HG02840 (cell line): ENCODE data around the gene CDYL2.

Experiments
- ATAC-seq: cut with Tn5 transposase; IDR thresholded peaks from one replicate; pipeline ENCODE4 v1.9.1; 2021; ENCODE audit warnings: mild to moderate bottlenecking, moderate library complexity, moderate number of reproducible peaks; ENCODE audit not compliant: unreplicated experiment, low FRiP score

Gene CDYL2

GRCh38 chr16:80608946-80609345 lies 195.5 kb downstream of the CDYL2 start:
- no peak for ATAC-seq

GRCh38 chr16:80607204-80607603 lies 197.2 kb downstream of the CDYL2 start:
- ATAC-seq, result no peak

DNA sequence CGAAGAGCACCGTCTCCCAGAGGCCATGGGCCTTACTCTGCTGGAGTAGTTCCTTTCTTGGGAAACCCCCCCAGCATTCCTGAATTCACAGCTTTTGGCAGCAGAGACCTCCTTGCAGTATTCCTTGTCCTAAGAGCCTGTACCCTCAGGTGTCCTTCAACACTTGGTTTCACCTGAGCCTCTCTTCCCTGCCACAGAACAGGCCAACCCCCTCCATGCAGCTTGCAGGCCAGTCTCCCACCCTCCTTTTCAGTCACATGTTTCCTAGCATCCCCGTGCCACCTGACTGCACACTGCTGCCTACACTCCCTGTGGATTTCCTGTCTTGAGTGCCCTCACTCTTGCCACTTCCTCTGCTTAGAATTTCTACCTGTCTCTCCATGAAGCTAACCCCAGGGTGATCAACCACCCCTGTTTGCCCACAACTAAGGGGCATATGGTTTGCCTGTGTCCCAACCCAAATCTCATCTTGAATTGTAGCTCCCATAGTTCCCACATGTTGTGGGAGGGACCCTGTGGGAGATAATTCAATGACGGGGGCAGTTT lies 198.1 kb downstream of the CDYL2 start:
- no peak for ATAC-seq

- no peak for ATAC-seq
These were observed 199.6 kb downstream of the CDYL2 start for GRCh38 chr16:80604600-80605355.

DNA sequence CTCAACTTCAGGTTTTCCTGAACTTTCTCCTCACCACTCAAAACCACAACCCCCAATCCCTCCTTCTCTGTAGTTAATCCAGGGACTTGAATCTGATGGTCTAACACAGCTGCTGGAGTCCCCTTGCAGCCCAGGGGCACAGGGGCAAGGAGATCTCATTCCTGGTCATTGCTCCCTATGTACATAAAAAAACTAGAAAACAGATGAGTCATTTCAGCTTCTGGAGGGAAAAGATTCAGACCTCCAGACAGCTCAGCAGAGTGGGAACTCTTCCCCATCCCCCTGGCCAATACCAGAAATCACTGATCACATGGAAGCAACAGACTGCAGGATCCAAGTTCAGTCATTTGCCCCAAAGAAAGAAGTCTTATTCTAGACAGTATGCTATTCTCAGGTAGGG lies 201.5 kb downstream of the CDYL2 start:
- no peak for ATAC-seq

DNA sequence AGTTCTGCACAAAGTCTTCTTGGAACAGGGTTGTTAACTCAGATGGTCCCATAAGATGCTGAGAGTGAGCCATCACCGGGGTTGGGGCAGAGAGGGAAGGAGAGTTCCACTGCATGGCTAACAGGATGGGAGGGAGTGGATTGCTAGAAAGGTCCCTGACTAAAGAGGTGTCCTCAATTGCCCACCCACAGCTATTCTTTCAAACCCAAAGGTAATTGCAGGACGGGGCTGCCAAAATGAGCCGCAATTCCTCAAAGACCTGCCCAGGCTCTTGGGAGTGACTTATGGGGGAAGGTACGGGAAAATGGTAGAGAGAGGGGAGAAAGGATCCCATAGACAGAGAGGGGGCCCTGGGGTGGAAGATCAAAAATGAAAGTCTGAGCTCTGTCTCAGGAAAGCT lies 203.2 kb downstream of the CDYL2 start:
- no peak for ATAC-seq

GRCh38 chr16:80599466-80599865 lies 204.9 kb downstream of the CDYL2 start:
- ATAC-seq, result no peak

GRCh38 chr16:80596507-80597207 lies 207.7 kb downstream of the CDYL2 start:
- ATAC-seq, result no peak

GRCh38 chr16:80594756-80595155 lies 209.6 kb downstream of the CDYL2 start:
- ATAC-seq, result no peak

- ATAC-seq, result no peak
These were observed 212.1 kb downstream of the CDYL2 start for GRCh38 chr16:80592273-80592672.

- no peak for ATAC-seq
These were observed 213.1 kb downstream of the CDYL2 start for GRCh38 chr16:80591071-80591915.

GRCh38 chr16:80587071-80587470 lies 217.3 kb downstream of the CDYL2 start:
- no peak for ATAC-seq

- ATAC-seq, result no peak
These were observed 217.9 kb downstream of the CDYL2 start for GRCh38 chr16:80586476-80586875.

GRCh38 chr16:80585764-80586163 lies 218.6 kb downstream of the CDYL2 start:
- no peak for ATAC-seq

- ATAC-seq, result no peak
These were observed 220.9 kb downstream of the CDYL2 start for GRCh38 chr16:80583466-80583865.

- ATAC-seq, result peak; percentile 85
These were observed 224.1 kb downstream of the CDYL2 start for GRCh38 chr16:80580109-80580832.

DNA sequence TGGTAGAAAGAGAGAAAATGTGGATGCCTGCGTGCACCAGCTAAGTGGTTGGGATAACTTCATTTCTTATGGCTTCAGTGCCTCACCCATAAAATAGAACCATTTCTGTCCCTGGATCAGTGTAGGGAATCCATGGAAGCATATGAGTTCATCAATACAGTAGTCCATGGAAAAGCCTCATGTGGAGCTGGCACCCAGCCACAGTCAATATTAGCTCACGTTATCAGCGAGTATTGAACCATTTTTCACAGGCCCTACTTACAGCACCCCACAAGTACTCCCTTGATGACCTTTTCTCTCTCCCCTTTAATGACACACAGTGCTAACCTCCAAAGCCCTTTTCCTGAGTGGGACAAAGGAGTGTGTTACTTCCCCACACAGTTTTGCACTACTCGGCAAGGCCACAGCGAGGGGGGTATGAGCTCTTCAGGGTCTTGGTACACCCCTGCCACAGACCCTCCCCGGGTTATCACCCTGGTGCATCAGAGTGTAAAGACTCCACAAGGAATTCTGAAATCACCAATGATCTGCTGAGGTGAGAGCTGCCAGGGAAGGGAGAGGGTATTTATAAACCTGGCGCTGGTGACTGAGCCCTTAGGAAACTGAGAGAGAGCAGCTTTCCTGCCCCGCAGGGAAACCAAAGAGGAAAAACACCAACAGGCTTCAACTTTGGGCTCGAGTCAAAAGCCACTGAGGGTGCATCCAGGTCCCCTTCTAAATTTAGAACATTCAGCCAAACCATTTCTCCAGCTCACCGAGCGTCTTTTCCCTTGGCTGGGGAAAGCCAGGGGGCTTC lies 226.7 kb downstream of the CDYL2 start:
- ATAC-seq, result no peak

- ATAC-seq, result no peak
These were observed 228.0 kb downstream of the CDYL2 start for GRCh38 chr16:80576343-80576912.

- no peak for ATAC-seq
These were observed 230.7 kb downstream of the CDYL2 start for GRCh38 chr16:80573700-80574120.
